MM.1S (cell line): ENCODE data around the gene R3HDM4.

Source experiments
- EZH2 ChIP-seq: fragments of 300-600 bp; sonication (generic); optimal IDR thresholded peaks from 2 replicates; pipeline ENCODE3; 2017; ENCODE audit warnings: low read depth, mild to moderate bottlenecking, antibody characterized with exemption, low read length, mixed read lengths
- TF ChIP-seq, protein P1 (sequence below): fragments of 300-600 bp; sonication (generic); IDR thresholded peaks from 2 replicates; pipeline ENCODE4 v1.5.1; 2016; ENCODE audit warnings: antibody characterized with exemption, low read length, mixed read lengths

DNA sequence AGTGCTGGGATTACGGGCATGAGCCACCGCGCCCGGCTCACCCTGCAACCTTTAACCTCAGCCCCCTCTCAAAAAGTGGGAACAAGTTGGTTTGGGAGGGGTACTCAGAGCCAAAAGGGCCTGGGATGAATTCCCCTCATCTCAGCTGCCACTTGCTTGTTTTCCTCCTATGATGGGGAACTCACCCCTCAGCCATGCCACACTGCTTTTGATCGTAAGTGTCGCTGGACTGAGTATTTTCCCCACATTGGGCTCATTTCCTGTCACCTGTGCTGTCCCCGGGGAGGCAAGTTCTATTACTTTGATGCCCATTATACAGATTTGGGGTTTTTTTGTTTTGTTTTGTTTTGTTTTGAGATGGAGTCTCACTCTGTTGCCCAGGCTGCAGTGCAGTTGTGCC lies 6.5 kb downstream of the R3HDM4 start:
- TF ChIP-seq, protein P1, sequence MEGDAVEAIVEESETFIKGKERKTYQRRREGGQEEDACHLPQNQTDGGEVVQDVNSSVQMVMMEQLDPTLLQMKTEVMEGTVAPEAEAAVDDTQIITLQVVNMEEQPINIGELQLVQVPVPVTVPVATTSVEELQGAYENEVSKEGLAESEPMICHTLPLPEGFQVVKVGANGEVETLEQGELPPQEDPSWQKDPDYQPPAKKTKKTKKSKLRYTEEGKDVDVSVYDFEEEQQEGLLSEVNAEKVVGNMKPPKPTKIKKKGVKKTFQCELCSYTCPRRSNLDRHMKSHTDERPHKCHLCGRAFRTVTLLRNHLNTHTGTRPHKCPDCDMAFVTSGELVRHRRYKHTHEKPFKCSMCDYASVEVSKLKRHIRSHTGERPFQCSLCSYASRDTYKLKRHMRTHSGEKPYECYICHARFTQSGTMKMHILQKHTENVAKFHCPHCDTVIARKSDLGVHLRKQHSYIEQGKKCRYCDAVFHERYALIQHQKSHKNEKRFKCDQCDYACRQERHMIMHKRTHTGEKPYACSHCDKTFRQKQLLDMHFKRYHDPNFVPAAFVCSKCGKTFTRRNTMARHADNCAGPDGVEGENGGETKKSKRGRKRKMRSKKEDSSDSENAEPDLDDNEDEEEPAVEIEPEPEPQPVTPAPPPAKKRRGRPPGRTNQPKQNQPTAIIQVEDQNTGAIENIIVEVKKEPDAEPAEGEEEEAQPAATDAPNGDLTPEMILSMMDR = no peak
- TF ChIP-seq EZH2 = no peak
